T-helper 17 cell (primary cell): ENCODE data around the gene SUPT20HL2. TPM values are rescaled to one million over a fixed set of nuclear protein-coding genes. Genes with fewer than 3 reads are reported as not detected.

ENCODE experiments used
- ATAC-seq: fragments of 150-1000 bp; cut with Tn5 transposase; 2 replicates; pipeline ENCODE4 v1.10.0; 2021; ENCODE audit warnings: mild to moderate bottlenecking, moderate library complexity
- DNase-seq, 3 donors: peaks; one replicate each; pipeline versions ENCODE4 v3.0.0 to v3.0.0-alpha.2; 2020 to 2021
- H3K9me3 ChIP-seq: one replicate; pipeline ENCODE4 v1.7.0; 2013; ENCODE audit warnings: low read length, mild to moderate bottlenecking; ENCODE audit not compliant: control insufficient read depth, poor library complexity, severe bottlenecking
- H3K27ac Mint-ChIP-seq: one replicate; pipeline ENCODE4 v1.8.0; 2022; ENCODE audit warnings: mild to moderate bottlenecking, moderate library complexity, mixed read lengths
- H3K27me3 Mint-ChIP-seq: one replicate; pipeline ENCODE4 v1.8.0; 2022; ENCODE audit warnings: mixed read lengths
- H3K36me3 Mint-ChIP-seq: one replicate; pipeline ENCODE4 v1.8.0; 2022; ENCODE audit warnings: low read depth, mixed read lengths
- H3K4me1 Mint-ChIP-seq: one replicate; pipeline ENCODE4 v1.8.0; 2022; ENCODE audit warnings: mild to moderate bottlenecking, mixed read lengths
- H3K4me3 Mint-ChIP-seq: one replicate; pipeline ENCODE4 v1.8.0; 2022; ENCODE audit warnings: mild to moderate bottlenecking, moderate library complexity, mixed read lengths
- total RNA-seq, 4 donors: library from RNA in 2 of 4; stranded (reverse) in 2 of 4; gene quantifications; one replicate each; pipeline ENCODE4 v1.2.3 and lab custom pipeline; 2022 to 2026

The SUPT20HL2 gene
- total RNA-seq, 2 donors from 2014 or later = not detected

DNA sequence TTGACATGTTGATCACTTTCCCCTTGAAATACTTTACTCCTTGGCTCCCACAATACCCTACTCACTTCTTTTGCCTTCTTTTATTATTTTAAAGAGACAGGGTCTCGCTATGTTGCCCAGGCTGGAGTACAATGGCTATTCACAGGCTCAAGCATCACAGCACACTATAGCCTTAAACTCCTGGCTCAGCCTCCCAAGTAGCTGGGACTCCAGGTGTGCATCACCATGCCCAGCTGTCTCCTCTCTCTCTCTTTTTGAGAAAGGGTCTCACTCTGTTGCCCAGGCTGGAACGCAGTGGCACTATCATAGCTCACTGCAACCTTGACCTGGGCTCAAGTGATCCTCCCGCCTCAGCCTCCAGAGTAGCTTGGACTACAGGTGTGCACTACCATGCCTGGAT lies 51.6 kb downstream of the SUPT20HL2 start:
- Mint-ChIP-seq H3K4me1 (peaks cover 14% of the 10 kb centered on the region), H3K36me3 (no peaks in the 10 kb centered on the region), H3K4me3 (no peak overlapping the region), H3K27me3 (peaks cover 4% of the 10 kb centered on the region), H3K27ac (no peak overlapping the region)
- no peak for DNase-seq
- ATAC-seq = no peak
- no peaks in the 10 kb centered on the region for H3K9me3 ChIP-seq

Other genes starting within 250 kb of the SUPT20HL2 start
- 10 to 100 TPM; 50.8 to 55.8 TPM for gene ZFX, start 164.3 kb downstream of the SUPT20HL2 start, total RNA-seq
- not detected for gene SUPT20HL1, start 46.6 kb upstream of the SUPT20HL2 start, total RNA-seq
- gene PDK3, start 151.2 kb upstream of the SUPT20HL2 start, total RNA-seq = 10 to 100 TPM; 20.3 to 21.2 TPM